ENCODE data around the gene RFX2.

The RFX2 gene

DNA sequence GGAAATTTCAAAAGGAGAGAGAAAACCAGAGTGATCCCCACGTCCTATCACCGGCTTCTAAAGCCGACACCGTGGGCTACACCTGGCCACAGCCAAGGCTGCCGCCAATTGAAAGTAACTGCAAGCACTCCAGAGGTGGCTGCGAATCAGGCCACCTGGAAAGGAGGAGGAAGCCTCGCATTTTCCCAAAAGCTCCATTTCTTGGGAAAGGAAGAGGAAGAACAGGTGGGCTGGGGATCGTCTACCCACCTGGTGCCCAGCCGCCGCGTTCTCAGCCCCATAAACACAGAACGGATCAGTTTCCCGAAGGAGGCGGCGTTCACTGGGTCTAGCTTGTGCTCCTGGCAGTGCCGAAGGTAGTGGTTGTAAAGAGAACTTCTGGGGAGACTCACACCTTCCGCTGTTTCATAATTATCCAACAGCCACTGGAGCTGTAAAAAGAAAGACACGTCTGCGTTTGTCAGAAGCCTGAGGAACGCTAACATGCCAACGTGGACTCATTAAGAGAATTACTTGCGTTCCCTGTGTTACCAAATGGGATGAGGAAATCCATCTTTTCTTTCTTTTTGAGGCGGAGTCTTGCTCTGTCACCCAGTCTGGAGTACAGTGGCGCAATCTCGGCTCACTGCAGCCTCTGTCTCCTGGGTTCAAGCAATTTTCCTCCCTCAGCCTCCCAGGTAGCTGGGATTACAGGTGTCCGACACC, 94.3 kb downstream of the RFX2 start:
- Histone ChIP-seq H3K4me3 (replicated peaks; ENCODE audit: low read depth, low read length) (no peak overlapping the region), H3K27me3 (replicated peaks; ENCODE audit: control insufficient read depth, insufficient read depth, low read length) (no peaks in the 10 kb centered on the region), H3K36me3 (ENCODE audit: control insufficient read depth, insufficient read depth, low read length) (no peaks in the 10 kb centered on the region)
- no peak for DNase-seq (ENCODE audit: extremely low read depth, insufficient read length)
- TF ChIP-seq, protein P1, sequence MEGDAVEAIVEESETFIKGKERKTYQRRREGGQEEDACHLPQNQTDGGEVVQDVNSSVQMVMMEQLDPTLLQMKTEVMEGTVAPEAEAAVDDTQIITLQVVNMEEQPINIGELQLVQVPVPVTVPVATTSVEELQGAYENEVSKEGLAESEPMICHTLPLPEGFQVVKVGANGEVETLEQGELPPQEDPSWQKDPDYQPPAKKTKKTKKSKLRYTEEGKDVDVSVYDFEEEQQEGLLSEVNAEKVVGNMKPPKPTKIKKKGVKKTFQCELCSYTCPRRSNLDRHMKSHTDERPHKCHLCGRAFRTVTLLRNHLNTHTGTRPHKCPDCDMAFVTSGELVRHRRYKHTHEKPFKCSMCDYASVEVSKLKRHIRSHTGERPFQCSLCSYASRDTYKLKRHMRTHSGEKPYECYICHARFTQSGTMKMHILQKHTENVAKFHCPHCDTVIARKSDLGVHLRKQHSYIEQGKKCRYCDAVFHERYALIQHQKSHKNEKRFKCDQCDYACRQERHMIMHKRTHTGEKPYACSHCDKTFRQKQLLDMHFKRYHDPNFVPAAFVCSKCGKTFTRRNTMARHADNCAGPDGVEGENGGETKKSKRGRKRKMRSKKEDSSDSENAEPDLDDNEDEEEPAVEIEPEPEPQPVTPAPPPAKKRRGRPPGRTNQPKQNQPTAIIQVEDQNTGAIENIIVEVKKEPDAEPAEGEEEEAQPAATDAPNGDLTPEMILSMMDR (IDR thresholded peaks at IDR 0.05; ENCODE audit: insufficient read depth, low read length, poor library complexity, severe bottlenecking): no peak

DNA sequence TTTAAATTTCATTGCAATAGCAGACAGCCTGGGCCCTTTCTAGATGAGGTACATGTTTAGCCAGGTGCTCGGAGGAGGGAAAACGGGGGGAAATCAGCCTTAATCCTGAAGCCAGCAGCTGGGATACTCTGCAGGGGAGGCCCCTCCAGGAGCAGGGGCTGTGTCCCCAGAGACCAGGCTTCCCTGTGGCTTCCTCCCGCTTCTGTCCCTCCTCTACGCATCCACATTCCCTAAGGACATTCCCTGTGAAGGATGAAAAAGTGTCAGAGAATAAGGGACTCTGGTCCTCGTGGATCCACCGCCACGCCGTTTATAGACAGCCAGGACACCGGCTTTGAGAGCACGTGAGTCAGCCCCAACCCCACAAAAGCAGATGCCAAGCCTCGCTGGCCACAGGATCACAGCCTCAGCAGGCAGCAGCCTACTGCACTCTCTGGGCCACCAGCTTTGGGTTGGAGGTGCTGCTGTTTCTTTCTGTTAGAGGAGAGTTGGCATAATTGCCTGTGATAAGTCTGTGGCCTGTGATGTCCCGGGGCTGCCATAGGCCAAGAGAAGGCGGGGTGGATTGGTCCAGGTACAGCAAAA, 95.7 kb downstream of the RFX2 start:
- Histone ChIP-seq H3K36me3 (ENCODE audit: control insufficient read depth, insufficient read depth, low read length) (no peaks in the 10 kb centered on the region), H3K27me3 (replicated peaks; ENCODE audit: control insufficient read depth, insufficient read depth, low read length) (no peaks in the 10 kb centered on the region), H3K4me3 (replicated peaks; ENCODE audit: low read depth, low read length) (no peak overlapping the region)
- no peak for DNase-seq (ENCODE audit: extremely low read depth, insufficient read length)
- TF ChIP-seq, protein P1 (IDR thresholded peaks at IDR 0.05; ENCODE audit: insufficient read depth, low read length, poor library complexity, severe bottlenecking): no peak

DNA sequence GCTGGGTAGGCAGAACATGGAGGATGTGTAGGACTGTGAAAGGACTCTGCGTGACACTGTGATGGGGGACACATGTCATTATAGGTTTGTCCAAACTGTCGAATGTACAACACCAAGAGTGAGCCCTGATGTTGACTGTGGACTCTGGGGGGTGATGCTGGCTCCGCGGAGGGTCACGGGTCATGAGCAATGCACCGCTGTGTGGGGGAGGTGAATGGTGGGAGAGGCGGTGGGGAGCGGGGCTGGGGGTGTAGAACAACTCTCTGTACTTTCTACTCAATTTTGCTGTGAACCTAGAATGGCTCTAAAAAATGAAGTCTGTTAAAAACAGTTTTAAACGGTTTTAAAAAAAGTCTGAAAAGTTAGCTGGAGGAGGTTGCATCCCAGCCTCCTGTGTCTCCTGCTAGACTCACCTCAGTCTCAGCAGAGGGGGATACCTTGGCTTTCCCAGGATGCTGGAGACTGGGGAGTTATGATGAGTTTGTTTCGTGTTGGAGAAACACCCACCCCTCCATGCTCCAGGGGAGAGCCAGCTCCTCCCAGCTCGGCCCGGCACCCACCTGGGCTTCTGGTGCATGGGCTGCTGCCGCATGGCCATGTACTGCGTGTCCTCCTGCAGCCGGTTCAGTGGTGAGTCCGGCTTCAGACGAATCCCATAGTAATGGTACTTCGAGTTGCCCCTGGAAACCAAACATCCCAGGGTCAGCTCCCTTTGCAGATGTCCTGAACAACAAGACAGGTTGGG, 97.7 kb downstream of the RFX2 start:
- no peak for DNase-seq (ENCODE audit: extremely low read depth, insufficient read length)
- Histone ChIP-seq H3K4me3 (replicated peaks; ENCODE audit: low read depth, low read length) (no peak overlapping the region), H3K27me3 (replicated peaks; ENCODE audit: control insufficient read depth, insufficient read depth, low read length) (no peaks in the 10 kb centered on the region), H3K36me3 (ENCODE audit: control insufficient read depth, insufficient read depth, low read length) (no peaks in the 10 kb centered on the region)
- TF ChIP-seq, protein P1 (IDR thresholded peaks at IDR 0.05; ENCODE audit: insufficient read depth, low read length, poor library complexity, severe bottlenecking): no peak

DNA sequence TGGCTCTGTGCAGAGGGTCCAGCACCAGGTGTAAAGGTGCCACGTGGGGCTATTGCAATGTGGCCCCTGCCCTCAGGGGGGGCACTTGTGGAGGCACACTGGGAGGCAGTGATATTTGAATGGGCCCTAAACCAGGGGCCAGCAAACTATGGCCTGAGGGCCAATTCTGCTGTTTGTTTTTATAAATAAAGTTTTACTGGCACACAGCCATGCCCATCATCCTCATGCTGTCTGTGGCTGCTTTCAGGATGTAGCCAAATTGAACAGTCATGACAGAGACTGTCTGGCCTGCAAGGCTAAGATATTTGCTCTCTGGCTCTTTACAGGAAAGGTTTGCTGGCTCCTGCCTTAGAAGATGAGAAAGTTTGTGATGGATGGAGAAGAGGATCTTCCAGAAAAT, 98.5 kb downstream of the RFX2 start:
- H3K4me3 ChIP-seq (replicated peaks; ENCODE audit: low read depth, low read length): no peak overlapping the region
- TF ChIP-seq, protein P1 (IDR thresholded peaks at IDR 0.05; ENCODE audit: insufficient read depth, low read length, poor library complexity, severe bottlenecking): no peak
- H3K27me3 ChIP-seq (replicated peaks; ENCODE audit: control insufficient read depth, insufficient read depth, low read length): no peaks in the 10 kb centered on the region
- no peaks in the 10 kb centered on the region for H3K36me3 ChIP-seq (ENCODE audit: control insufficient read depth, insufficient read depth, low read length)
- DNase-seq (ENCODE audit: extremely low read depth, insufficient read length): no peak

DNA sequence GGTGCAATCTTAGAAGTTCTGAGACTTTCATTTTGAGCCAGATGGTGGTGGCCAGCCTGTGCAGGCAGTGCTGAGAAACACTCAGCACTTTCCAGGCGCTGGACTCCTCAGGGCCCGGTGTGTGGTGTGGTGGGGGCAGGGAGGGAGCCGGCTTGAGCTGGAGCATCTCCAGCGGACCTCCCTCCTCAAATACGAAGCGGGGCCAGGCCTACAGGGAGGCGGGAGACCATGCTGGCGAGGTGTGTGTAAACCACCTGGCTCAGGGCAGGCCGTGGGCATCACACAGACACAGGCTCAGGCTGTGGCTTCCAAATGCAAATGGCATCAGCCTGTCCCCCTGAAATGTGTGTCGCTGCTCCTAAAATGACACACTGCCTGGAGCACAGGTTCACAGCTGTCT, 99.1 kb downstream of the RFX2 start:
- H3K36me3 ChIP-seq (ENCODE audit: control insufficient read depth, insufficient read depth, low read length): no peaks in the 10 kb centered on the region
- H3K4me3 ChIP-seq (replicated peaks; ENCODE audit: low read depth, low read length): no peak overlapping the region
- no peaks in the 10 kb centered on the region for H3K27me3 ChIP-seq (replicated peaks; ENCODE audit: control insufficient read depth, insufficient read depth, low read length)
- TF ChIP-seq, protein P1 (IDR thresholded peaks at IDR 0.05; ENCODE audit: insufficient read depth, low read length, poor library complexity, severe bottlenecking): no peak
- DNase-seq (ENCODE audit: extremely low read depth, insufficient read length): no peak
